WTC11 (cell line): Measurements from ENCODE around the gene NFATC2.

ENCODE experiments used
- ATF2 ChIP-seq: sonication (generic); formaldehyde crosslinking; IDR thresholded peaks from 2 replicates; pipeline ENCODE4 v1.8.1; 2022; ENCODE audit warnings: low read depth, missing genetic modification reagents, borderline replicate concordance
- CREB1 ChIP-seq: sonication (generic); formaldehyde crosslinking; IDR thresholded peaks from 2 replicates; pipeline ENCODE4 v1.8.0; 2023; ENCODE audit warnings: mild to moderate bottlenecking, missing genetic modification reagents
- CREM ChIP-seq: sonication (generic); formaldehyde crosslinking; IDR thresholded peaks from 2 replicates; pipeline ENCODE4 v1.8.1; 2022; ENCODE audit warnings: mild to moderate bottlenecking, missing genetic modification reagents, moderate library complexity
- CTCF ChIP-seq: fragments of 200-600 bp; IDR thresholded peaks from 2 replicates; pipeline ENCODE4 v1.8.0; 2022; ENCODE audit warnings: antibody characterized with exemption
- FOXK1 ChIP-seq: sonication (generic); formaldehyde crosslinking; IDR thresholded peaks from 2 replicates; pipeline ENCODE4 v1.8.0; 2022; ENCODE audit warnings: mild to moderate bottlenecking, moderate library complexity, missing genetic modification reagents
- HMGXB4 ChIP-seq: sonication (generic); formaldehyde crosslinking; IDR thresholded peaks from 2 replicates; pipeline ENCODE4 v1.8.1; 2023; ENCODE audit warnings: mild to moderate bottlenecking, moderate library complexity, missing genetic modification reagents
- MAX ChIP-seq: sonication (generic); formaldehyde crosslinking; IDR thresholded peaks from 2 replicates; pipeline ENCODE4 v1.8.0; 2022; ENCODE audit warnings: mild to moderate bottlenecking, missing genetic modification reagents
- MXD4 ChIP-seq: fragments of 250-450 bp; sonication (Bioruptor Pico); IDR thresholded peaks from 2 replicates; pipeline ENCODE4 v1.8.0; 2021; ENCODE audit warnings: mild to moderate bottlenecking, moderate library complexity, borderline replicate concordance
- NR1H2 ChIP-seq: sonication (generic); formaldehyde crosslinking; IDR thresholded peaks from 2 replicates; pipeline ENCODE4 v1.9.0; 2021; ENCODE audit warnings: mild to moderate bottlenecking, moderate library complexity, missing genetic modification reagents
- ZNF138 ChIP-seq: sonication (generic); formaldehyde crosslinking; conservative IDR thresholded peaks from 2 replicates; pipeline ENCODE4 v1.8.1; 2022; ENCODE audit warnings: mild to moderate bottlenecking, moderate library complexity, missing genetic modification reagents
- ZNF232 ChIP-seq: sonication (generic); formaldehyde crosslinking; IDR thresholded peaks from 2 replicates; pipeline ENCODE4 v1.8.0; 2022; ENCODE audit warnings: mild to moderate bottlenecking, missing genetic modification reagents
- ZNF416 ChIP-seq: fragments of 250-450 bp; sonication (Bioruptor Pico); IDR thresholded peaks from 2 replicates; pipeline ENCODE4 v1.9.0; 2021; ENCODE audit warnings: mild to moderate bottlenecking, inconsistent platforms
- ZNF423 ChIP-seq: fragments of 250-450 bp; sonication (Bioruptor Pico); IDR thresholded peaks from 2 replicates; pipeline ENCODE4 v2.1.2; 2022; ENCODE audit warnings: mild to moderate bottlenecking, moderate library complexity

- TF ChIP-seq NR1H2 (CRISPR knock-in tag) (no peak), FOXK1 (CRISPR knock-in tag) (no peak), ATF2 (CRISPR knock-in tag) (no peak), ZNF232 (no peak), CTCF (no peak), HMGXB4 (CRISPR knock-in tag) (no peak), CREB1 (CRISPR knock-in tag) (no peak), ZNF138 (CRISPR knock-in tag) (no peak), ZNF416 (no peak), CREM (CRISPR knock-in tag) (no peak), MAX (CRISPR knock-in tag) (no peak), ZNF423 (CRISPR knock-in tag) (no peak), MXD4 (CRISPR knock-in tag) (no peak)
Observed at GRCh38 chr20:51434026-51434425, 108.5 kb downstream of the NFATC2 start.
